Neural cell (in vitro differentiated cells): Measurements from ENCODE around the gene UBAP1L. TPM values are rescaled to one million over a fixed set of nuclear protein-coding genes. Genes with fewer than 3 reads are reported as not detected.

Experiments used
- H2AFZ ChIP-seq: fragments of 200-600, 300-800 bp; sonication (generic), shearing (Covaris generic); 2 replicates; pipeline ENCODE4 v1.6.0; 2014; ENCODE audit warnings: low read depth, mild to moderate bottlenecking, antibody characterized with exemption, low read length, moderate library complexity
- H3F3A ChIP-seq: fragments of 200-600 bp; shearing (Covaris generic); 2 replicates; pipeline ENCODE4 v1.6.1; 2016; ENCODE audit warnings: mild to moderate bottlenecking, moderate library complexity, mixed read lengths, antibody characterized with exemption, low read length; ENCODE audit not compliant: insufficient read depth, poor library complexity, severe bottlenecking
- H3K27ac ChIP-seq: fragments of 200-600, 300-800 bp; sonication (generic), shearing (Covaris generic); 2 replicates; pipeline ENCODE4 v1.5.1; 2014; ENCODE audit warnings: mild to moderate bottlenecking, low read length, moderate library complexity
- H3K27me3 ChIP-seq: fragments of 300-800, 200-600 bp; sonication (generic), shearing (Covaris generic); 2 replicates; pipeline ENCODE4 v1.6.0; 2014; ENCODE audit warnings: mild to moderate bottlenecking, low read depth, low read length, moderate library complexity; ENCODE audit not compliant: insufficient read depth
- H3K36me3 ChIP-seq: fragments of 300-800, 200-600 bp; sonication (generic), shearing (Covaris generic); 2 replicates; pipeline ENCODE4 v1.5.1; 2014; ENCODE audit warnings: mild to moderate bottlenecking, antibody characterized with exemption, low read length, moderate library complexity; ENCODE audit not compliant: insufficient read depth
- H3K4me2 ChIP-seq: fragments of 300-800, 200-600 bp; sonication (generic), shearing (Covaris generic); 2 replicates; pipeline ENCODE4 v1.6.0; 2014; ENCODE audit warnings: mild to moderate bottlenecking, low read length
- H3K4me3 ChIP-seq: fragments of 300-800, 200-600 bp; sonication (generic), shearing (Covaris generic); 2 replicates; pipeline ENCODE4 v1.5.1; 2014; ENCODE audit warnings: mild to moderate bottlenecking, low read length, moderate library complexity
- H3K79me2 ChIP-seq: fragments of 200-600 bp; shearing (Covaris generic); replicated peaks from 2 replicates; pipeline ENCODE4 v1.6.0; 2014; ENCODE audit warnings: mild to moderate bottlenecking, low read length, moderate library complexity; ENCODE audit not compliant: insufficient read depth
- H3K9ac ChIP-seq: fragments of 300-800, 200-600 bp; sonication (generic), shearing (Covaris generic); 2 replicates; pipeline ENCODE4 v1.6.1; 2016; ENCODE audit warnings: mild to moderate bottlenecking, low read length, mixed read lengths
- H3K9me2 ChIP-seq: fragments of 200-600 bp; shearing (Covaris generic); 2 replicates; pipeline ENCODE4 v1.6.1; 2016; ENCODE audit warnings: mild to moderate bottlenecking, low read length, mixed read lengths; ENCODE audit not compliant: insufficient read depth
- H3K9me3 ChIP-seq: fragments of 200-600, 300-800 bp; sonication (generic), shearing (Covaris generic); 2 replicates; pipeline ENCODE4 v1.6.1; 2016; ENCODE audit warnings: mild to moderate bottlenecking, mixed run types, low read length, moderate library complexity, mixed read lengths
- H4K20me1 ChIP-seq: fragments of 200-600 bp; shearing (Covaris generic); 2 replicates; pipeline ENCODE4 v1.6.1; 2016; ENCODE audit warnings: mild to moderate bottlenecking, mixed run types; ENCODE audit not compliant: insufficient read depth
- CTCF ChIP-seq: fragments of 450-650 bp; IDR thresholded peaks from 2 replicates; pipeline ENCODE4 v1.5.1; 2014; ENCODE audit warnings: antibody characterized with exemption, mild to moderate bottlenecking, moderate library complexity; ENCODE audit not compliant: poor library complexity, severe bottlenecking
- EP300 ChIP-seq: fragments of 450-650 bp; conservative IDR thresholded peaks from 2 replicates; pipeline ENCODE4 v1.6.1; 2014; ENCODE audit warnings: antibody characterized with exemption, mild to moderate bottlenecking, moderate library complexity; ENCODE audit not compliant: poor library complexity, severe bottlenecking
- EZH2 ChIP-seq: fragments of 200-600, 300-800 bp; shearing (Covaris generic), sonication (generic); IDR thresholded peaks from 2 replicates; pipeline ENCODE4 v1.6.1; 2014; ENCODE audit warnings: antibody characterized with exemption, low read length, borderline replicate concordance, mild to moderate bottlenecking; ENCODE audit not compliant: insufficient read depth, poor library complexity, severe bottlenecking
- MXI1 ChIP-seq: fragments of 450-650 bp; conservative IDR thresholded peaks from 2 replicates; pipeline ENCODE4 v1.6.1; 2014; ENCODE audit warnings: antibody characterized with exemption, mild to moderate bottlenecking; ENCODE audit not compliant: poor library complexity, severe bottlenecking
- POLR2AphosphoS5 ChIP-seq: IDR thresholded peaks from 2 replicates; pipeline ENCODE4 v1.6.1; 2012
- RAD21 ChIP-seq: fragments of 450-650 bp; conservative IDR thresholded peaks from 2 replicates; pipeline ENCODE4 v1.6.1; 2014; ENCODE audit warnings: antibody characterized with exemption, mild to moderate bottlenecking, moderate library complexity
- REST ChIP-seq: IDR thresholded peaks from 2 replicates; pipeline ENCODE4 v1.6.1; 2012; ENCODE audit warnings: borderline replicate concordance
- SMC3 ChIP-seq: fragments of 450-650 bp; conservative IDR thresholded peaks from 2 replicates; pipeline ENCODE4 v1.6.1; 2014; ENCODE audit warnings: antibody characterized with exemption, mild to moderate bottlenecking, moderate library complexity; ENCODE audit not compliant: poor library complexity
- TAF1 ChIP-seq: IDR thresholded peaks from 2 replicates; pipeline ENCODE4 v1.6.1; 2012; ENCODE audit warnings: low read depth
- polyA plus RNA-seq: library from polyadenylated mRNA; depleted of rRNA; stranded (reverse); fragments of >200 nt; gene quantifications from 2 replicates; pipeline ENCODE4 v1.2.3, GENCODE V29; 2014

Gene UBAP1L
- polyA plus RNA-seq, 1 donor from 2014 or later, result 10.3 TPM

GRCh38 chr15:65134538-65134937 is 19.5 kb upstream of the UBAP1L start:
- no peaks in the 10 kb centered on the region for H3K9me2 ChIP-seq
- H3K9ac ChIP-seq, result no peak overlapping the region
- peak overlapping the region; percentile 94 for H2AFZ ChIP-seq
- no peaks in the 10 kb centered on the region for H4K20me1 ChIP-seq
- H3K27ac ChIP-seq, result peak overlapping the region; percentile 90
- no peaks in the 10 kb centered on the region for H3F3A ChIP-seq
- H3K27me3 ChIP-seq, result no peaks in the 10 kb centered on the region
- no peaks in the 10 kb centered on the region for H3K9me3 ChIP-seq
- no peak overlapping the region for H3K4me2 ChIP-seq
- no peaks in the 10 kb centered on the region for H3K36me3 ChIP-seq
- H3K4me3 ChIP-seq, result peak overlapping the region; percentile 92
- peaks cover 22% of the 10 kb centered on the region for H3K79me2 ChIP-seq
- TF ChIP-seq SMC3 (no peak), EZH2 (no peak), TAF1 (no peak), EP300 (no peak), CTCF (no peak), POLR2AphosphoS5 (no peak), RAD21 (no peak), REST (no peak), MXI1 (no peak)

GRCh38 chr15:65133548-65134200 is 18.7 kb upstream of the UBAP1L start, which contains the start of gene PDCD7:
PDCD7 (minus strand) TSS chr15:65133808; CDS start chr15:65133781, 27 bp downstream.
- H3K79me2 ChIP-seq, result peaks cover 22% of the 10 kb centered on the region
- no peaks in the 10 kb centered on the region for H3K27me3 ChIP-seq
- H3K27ac ChIP-seq, result peak within 1 kb of the TSS; percentile 90
- H3K9ac ChIP-seq, result peak within 1 kb of the TSS; percentile 90
- no peaks in the 10 kb centered on the region for H4K20me1 ChIP-seq
- H3K36me3 ChIP-seq, result no peaks in the 10 kb centered on the region
- H3K9me3 ChIP-seq, result no peaks in the 10 kb centered on the region
- H3F3A ChIP-seq, result no peaks in the 10 kb centered on the region
- TF ChIP-seq SMC3 (peak; percentile 57), CTCF (no peak), EP300 (peak; percentile 39), REST (peak; percentile 78), POLR2AphosphoS5 (peak; percentile 99), MXI1 (peak; percentile 74), EZH2 (no peak), RAD21 (no peak), TAF1 (peak; percentile 92)
- peak within 1 kb of the TSS; percentile 94 for H2AFZ ChIP-seq
- H3K9me2 ChIP-seq, result no peaks in the 10 kb centered on the region
- peak within 1 kb of the TSS; percentile 88 for H3K4me2 ChIP-seq
- H3K4me3 ChIP-seq, result peak within 1 kb of the TSS; percentile 92
